Measurements from ENCODE around the gene SCYGR5. TPM values are rescaled to one million over a fixed set of nuclear protein-coding genes. Genes with fewer than 3 reads are reported as not detected.
"Not testable (repeated sequence)": the region's sequence is repeated elsewhere in the genome, so short reads cannot be mapped to it uniquely, and the experiment has no call there.

The SCYGR5 gene
- total RNA-seq, 2 experiments from 2014 or later = not detected

- no peaks in the 10 kb centered on the region for H3K4me1 Mint-ChIP-seq
Measured at GRCh38 chr2:227654426-227654825, 12.2 kb upstream of the SCYGR5 start.

GRCh38 chr2:227655454-227655853, 11.2 kb upstream of the SCYGR5 start:
- Mint-ChIP-seq H3K27ac (no peak overlapping the region), H3K9me3 (ENCODE audit: low read depth) (no peaks in the 10 kb centered on the region), H3K27me3 (peaks cover 22% of the 10 kb centered on the region), H3K36me3 (no peaks in the 10 kb centered on the region), H3K4me3 (no peak overlapping the region), H3K4me1 (no peaks in the 10 kb centered on the region)
- CTCF ChIA-PET = no interaction called here
- ATAC-seq (no peak), DNase-seq (no peak)

More at GRCh38 chr2:227654426-227654825, 12.2 kb upstream of the SCYGR5 start:
- CTCF ChIA-PET = no interaction called here
- Mint-ChIP-seq H3K36me3 (no peaks in the 10 kb centered on the region), H3K27ac (no peak overlapping the region), H3K9me3 (ENCODE audit: low read depth) (no peaks in the 10 kb centered on the region), H3K4me3 (no peak overlapping the region), H3K27me3 (peaks cover 25% of the 10 kb centered on the region)
- ATAC-seq = no peak
- no peak for DNase-seq

- DNase-seq (no peak), ATAC-seq (no peak)
- Mint-ChIP-seq H3K4me1 (no peaks in the 10 kb centered on the region), H3K4me3 (no peak overlapping the region), H3K27ac (no peak overlapping the region), H3K9me3 (ENCODE audit: low read depth) (no peaks in the 10 kb centered on the region), H3K36me3 (no peaks in the 10 kb centered on the region), H3K27me3 (peaks cover 25% of the 10 kb centered on the region)
- CTCF ChIA-PET = interaction anchor here (0.9 to 2.9 kb wide), 12 partner anchors 9 to 418 kb away, joined by 3 to 28 read pairs (median 4); partner anchors contain the start of gene SCYGR5
Measured at GRCh38 chr2:227657199-227657845, 9.3 kb upstream of the SCYGR5 start.

GRCh38 chr2:227661025-227661649, 5.5 kb upstream of the SCYGR5 start:
- no peaks in the 10 kb centered on the region for H3K9me3 Mint-ChIP-seq (ENCODE audit: low read depth)
- peaks cover 12% of the 10 kb centered on the region for H3K27me3 Mint-ChIP-seq
- CTCF ChIA-PET = interaction anchor here (0.6 to 1.6 kb wide), 2 partner anchors 105 to 108 kb away, joined by 3 to 5 read pairs; no protein-coding TSS in a partner anchor
- no peak overlapping the region for H3K4me3 Mint-ChIP-seq
- ATAC-seq (no peak), DNase-seq (no peak)
- no peak overlapping the region for H3K27ac Mint-ChIP-seq
- no peaks in the 10 kb centered on the region for H3K4me1 Mint-ChIP-seq
- H3K36me3 Mint-ChIP-seq = no peaks in the 10 kb centered on the region

- ATAC-seq (no peak), DNase-seq (no peak)
- no peaks in the 10 kb centered on the region for H3K9me3 Mint-ChIP-seq (ENCODE audit: low read depth)
- H3K27ac Mint-ChIP-seq = no peak overlapping the region
- H3K27me3 Mint-ChIP-seq = peaks cover 12% of the 10 kb centered on the region
- no peaks in the 10 kb centered on the region for H3K36me3 Mint-ChIP-seq
- no peaks in the 10 kb centered on the region for H3K4me1 Mint-ChIP-seq
- H3K4me3 Mint-ChIP-seq = no peak overlapping the region
- CTCF ChIA-PET = no interaction called here
Measured at GRCh38 chr2:227661827-227662226, 4.8 kb upstream of the SCYGR5 start.

- CTCF ChIA-PET = no interaction called here
- Mint-ChIP-seq H3K9me3 (ENCODE audit: low read depth) (no peaks in the 10 kb centered on the region), H3K27ac (no peak overlapping the region), H3K4me3 (no peak overlapping the region), H3K4me1 (no peaks in the 10 kb centered on the region), H3K27me3 (peaks cover 9% of the 10 kb centered on the region), H3K36me3 (no peaks in the 10 kb centered on the region)
- DNase-seq (no peak), ATAC-seq (no peak)
Measured at GRCh38 chr2:227665189-227665940, 1.2 kb upstream of the SCYGR5 start.

- CTCF ChIA-PET = interaction anchor here (1.2 kb wide), 1 partner anchor 13 kb away, joined by 4 read pairs; no protein-coding TSS in a partner anchor
- Mint-ChIP-seq H3K4me1 (no peaks in the 10 kb centered on the region), H3K36me3 (no peaks in the 10 kb centered on the region), H3K4me3 (no peak overlapping the region), H3K27ac (no peak overlapping the region), H3K9me3 (ENCODE audit: low read depth) (no peaks in the 10 kb centered on the region), H3K27me3 (peaks cover 9% of the 10 kb centered on the region)
- no peak for ATAC-seq
- no peak for DNase-seq
Measured at GRCh38 chr2:227671170-227671905, 4.7 kb downstream of the SCYGR5 start.

- ATAC-seq; CTCF ChIA-PET; DNase-seq; H3K27ac Mint-ChIP-seq; H3K9me3 Mint-ChIP-seq (ENCODE audit: low read depth); H3K36me3 Mint-ChIP-seq; H3K27me3 Mint-ChIP-seq; H3K4me3 Mint-ChIP-seq; H3K4me1 Mint-ChIP-seq: not testable (repeated sequence)
Measured at GRCh38 chr2:227673620-227674019, 7.0 kb downstream of the SCYGR5 start.

GRCh38 chr2:227674485-227674884, 7.9 kb downstream of the SCYGR5 start:
- DNase-seq (no peak), ATAC-seq (no peak)
- Mint-ChIP-seq H3K27ac (no peak overlapping the region), H3K9me3 (ENCODE audit: low read depth) (no peaks in the 10 kb centered on the region), H3K4me3 (no peak overlapping the region), H3K27me3 (peaks cover 9% of the 10 kb centered on the region), H3K4me1 (no peaks in the 10 kb centered on the region), H3K36me3 (no peaks in the 10 kb centered on the region)
- CTCF ChIA-PET = no interaction called here

- Mint-ChIP-seq H3K9me3 (ENCODE audit: low read depth) (no peaks in the 10 kb centered on the region), H3K36me3 (no peaks in the 10 kb centered on the region), H3K27me3 (no peaks in the 10 kb centered on the region), H3K27ac (no peak overlapping the region), H3K4me3 (no peak overlapping the region), H3K4me1 (no peaks in the 10 kb centered on the region)
- ATAC-seq = no peak
- CTCF ChIA-PET = no interaction called here
- DNase-seq = no peak
Measured at GRCh38 chr2:227677928-227678327, 11.3 kb downstream of the SCYGR5 start.

GRCh38 chr2:227684258-227684657, 17.7 kb downstream of the SCYGR5 start:
- H3K27ac Mint-ChIP-seq = no peak overlapping the region
- CTCF ChIA-PET = no interaction called here
- H3K4me1 Mint-ChIP-seq = no peaks in the 10 kb centered on the region
- DNase-seq = no peak
- no peak for ATAC-seq
- no peak overlapping the region for H3K4me3 Mint-ChIP-seq
- H3K36me3 Mint-ChIP-seq = no peaks in the 10 kb centered on the region
- H3K27me3 Mint-ChIP-seq = peaks cover 7% of the 10 kb centered on the region
- H3K9me3 Mint-ChIP-seq (ENCODE audit: low read depth) = no peaks in the 10 kb centered on the region

GRCh38 chr2:227687189-227687588, 20.6 kb downstream of the SCYGR5 start:
- CTCF ChIA-PET = no interaction called here
- ATAC-seq (no peak), DNase-seq (no peak)
- H3K36me3 Mint-ChIP-seq = no peaks in the 10 kb centered on the region
- peaks cover 21% of the 10 kb centered on the region for H3K27me3 Mint-ChIP-seq
- H3K27ac Mint-ChIP-seq = no peak overlapping the region
- H3K4me1 Mint-ChIP-seq = no peaks in the 10 kb centered on the region
- no peaks in the 10 kb centered on the region for H3K9me3 Mint-ChIP-seq (ENCODE audit: low read depth)
- H3K4me3 Mint-ChIP-seq = no peak overlapping the region

GRCh38 chr2:227696990-227697679, 30.5 kb downstream of the SCYGR5 start:
- Mint-ChIP-seq H3K27me3 (peaks cover 17% of the 10 kb centered on the region), H3K4me1 (no peaks in the 10 kb centered on the region), H3K27ac (no peak overlapping the region), H3K9me3 (ENCODE audit: low read depth) (no peaks in the 10 kb centered on the region), H3K4me3 (no peak overlapping the region), H3K36me3 (no peaks in the 10 kb centered on the region)
- ATAC-seq (no peak), DNase-seq (no peak)
- CTCF ChIA-PET = no interaction called here
